ENCODE data around the gene DLGAP4. TPM values are rescaled to one million over a fixed set of nuclear protein-coding genes. Genes with fewer than 3 reads are reported as not detected.
A peak's percentile ranks its signal among the peaks of the same experiment; 100 is the strongest.

Gene DLGAP4
- total and polyA plus RNA-seq, 9 of the 15 experiments (the other 6 are each of a cell fraction or from before 2014, with no cell fraction given) = 0.31 to 34.1 (median 4.5) TPM

DNA sequence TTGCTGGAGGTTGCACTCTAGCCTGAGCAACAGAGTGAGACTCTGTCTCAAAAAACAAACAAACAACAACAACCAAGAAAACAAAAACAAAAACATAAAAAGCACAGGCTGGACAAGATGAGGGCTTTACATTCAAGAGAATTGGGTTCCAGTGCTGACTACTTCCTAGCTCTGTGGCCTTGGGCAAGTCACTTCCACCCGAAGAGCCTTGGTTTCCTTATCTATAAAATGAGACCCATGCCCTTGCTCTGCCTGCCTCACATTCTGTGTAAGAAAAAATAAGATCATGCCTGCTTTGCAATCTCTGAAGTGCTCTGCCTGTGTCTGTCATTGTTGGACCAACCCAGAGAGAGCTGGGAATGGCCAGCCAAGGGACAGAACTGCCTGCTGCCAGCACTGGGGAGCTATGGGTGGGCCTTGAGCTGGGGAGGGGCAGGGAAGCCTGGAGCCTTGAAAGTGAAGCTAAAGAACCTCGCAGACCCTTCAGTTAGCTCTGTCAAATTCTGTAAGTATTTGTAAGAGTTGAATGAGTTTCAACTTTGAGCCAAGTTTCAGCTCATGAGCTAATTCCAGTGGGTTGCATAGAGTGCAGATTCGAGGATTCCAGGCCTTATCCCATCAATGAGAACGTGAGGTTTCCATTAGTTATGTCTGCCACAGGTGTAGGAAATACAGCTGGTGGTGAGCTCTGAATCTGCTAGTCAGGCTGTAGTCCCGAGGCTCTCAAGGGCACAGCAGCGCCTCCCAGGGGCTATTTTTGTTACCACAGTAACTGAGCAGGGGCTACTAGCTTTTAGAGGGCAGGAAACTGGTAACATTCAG lies 93.2 kb downstream of the DLGAP4 start (continued):
- TF ChIP-seq, protein P1, sequence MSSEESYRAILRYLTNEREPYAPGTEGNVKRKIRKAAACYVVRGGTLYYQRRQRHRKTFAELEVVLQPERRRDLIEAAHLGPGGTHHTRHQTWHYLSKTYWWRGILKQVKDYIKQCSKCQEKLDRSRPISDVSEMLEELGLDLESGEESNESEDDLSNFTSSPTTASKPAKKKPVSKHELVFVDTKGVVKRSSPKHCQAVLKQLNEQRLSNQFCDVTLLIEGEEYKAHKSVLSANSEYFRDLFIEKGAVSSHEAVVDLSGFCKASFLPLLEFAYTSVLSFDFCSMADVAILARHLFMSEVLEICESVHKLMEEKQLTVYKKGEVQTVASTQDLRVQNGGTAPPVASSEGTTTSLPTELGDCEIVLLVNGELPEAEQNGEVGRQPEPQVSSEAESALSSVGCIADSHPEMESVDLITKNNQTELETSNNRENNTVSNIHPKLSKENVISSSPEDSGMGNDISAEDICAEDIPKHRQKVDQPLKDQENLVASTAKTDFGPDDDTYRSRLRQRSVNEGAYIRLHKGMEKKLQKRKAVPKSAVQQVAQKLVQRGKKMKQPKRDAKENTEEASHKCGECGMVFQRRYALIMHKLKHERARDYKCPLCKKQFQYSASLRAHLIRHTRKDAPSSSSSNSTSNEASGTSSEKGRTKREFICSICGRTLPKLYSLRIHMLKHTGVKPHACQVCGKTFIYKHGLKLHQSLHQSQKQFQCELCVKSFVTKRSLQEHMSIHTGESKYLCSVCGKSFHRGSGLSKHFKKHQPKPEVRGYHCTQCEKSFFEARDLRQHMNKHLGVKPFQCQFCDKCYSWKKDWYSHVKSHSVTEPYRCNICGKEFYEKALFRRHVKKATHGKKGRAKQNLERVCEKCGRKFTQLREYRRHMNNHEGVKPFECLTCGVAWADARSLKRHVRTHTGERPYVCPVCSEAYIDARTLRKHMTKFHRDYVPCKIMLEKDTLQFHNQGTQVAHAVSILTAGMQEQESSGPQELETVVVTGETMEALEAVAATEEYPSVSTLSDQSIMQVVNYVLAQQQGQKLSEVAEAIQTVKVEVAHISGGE (CRISPR knock-in tag; IDR thresholded peaks at IDR 0.05) = no peak
- TF ChIP-seq RAD21 (CRISPR knock-in tag; conservative IDR thresholded peaks at IDR 0.05 in 1 of 2, IDR thresholded peaks at IDR 0.05 in 1 of 2) (peak; percentile 8 to 76; a peak in 2 of 4 replicates), ZFX (CRISPR knock-in tag; IDR thresholded peaks at IDR 0.05) (no peak), DNMT1 (IDR thresholded peaks at IDR 0.05) (no peak), ZNF143 (CRISPR knock-in tag; IDR thresholded peaks at IDR 0.05) (no peak), NR2C2 (CRISPR knock-in tag; IDR thresholded peaks at IDR 0.05) (no peak), NR2C2 (tag; IDR thresholded peaks at IDR 0.05) (no peak), DDX20 (tag; IDR thresholded peaks at IDR 0.05; ENCODE audit: low read depth) (no peak)
- TF ChIP-seq, protein P2, sequence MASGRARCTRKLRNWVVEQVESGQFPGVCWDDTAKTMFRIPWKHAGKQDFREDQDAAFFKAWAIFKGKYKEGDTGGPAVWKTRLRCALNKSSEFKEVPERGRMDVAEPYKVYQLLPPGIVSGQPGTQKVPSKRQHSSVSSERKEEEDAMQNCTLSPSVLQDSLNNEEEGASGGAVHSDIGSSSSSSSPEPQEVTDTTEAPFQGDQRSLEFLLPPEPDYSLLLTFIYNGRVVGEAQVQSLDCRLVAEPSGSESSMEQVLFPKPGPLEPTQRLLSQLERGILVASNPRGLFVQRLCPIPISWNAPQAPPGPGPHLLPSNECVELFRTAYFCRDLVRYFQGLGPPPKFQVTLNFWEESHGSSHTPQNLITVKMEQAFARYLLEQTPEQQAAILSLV (tag; IDR thresholded peaks at IDR 0.05) = no peak
- TF ChIP-seq, protein P3, sequence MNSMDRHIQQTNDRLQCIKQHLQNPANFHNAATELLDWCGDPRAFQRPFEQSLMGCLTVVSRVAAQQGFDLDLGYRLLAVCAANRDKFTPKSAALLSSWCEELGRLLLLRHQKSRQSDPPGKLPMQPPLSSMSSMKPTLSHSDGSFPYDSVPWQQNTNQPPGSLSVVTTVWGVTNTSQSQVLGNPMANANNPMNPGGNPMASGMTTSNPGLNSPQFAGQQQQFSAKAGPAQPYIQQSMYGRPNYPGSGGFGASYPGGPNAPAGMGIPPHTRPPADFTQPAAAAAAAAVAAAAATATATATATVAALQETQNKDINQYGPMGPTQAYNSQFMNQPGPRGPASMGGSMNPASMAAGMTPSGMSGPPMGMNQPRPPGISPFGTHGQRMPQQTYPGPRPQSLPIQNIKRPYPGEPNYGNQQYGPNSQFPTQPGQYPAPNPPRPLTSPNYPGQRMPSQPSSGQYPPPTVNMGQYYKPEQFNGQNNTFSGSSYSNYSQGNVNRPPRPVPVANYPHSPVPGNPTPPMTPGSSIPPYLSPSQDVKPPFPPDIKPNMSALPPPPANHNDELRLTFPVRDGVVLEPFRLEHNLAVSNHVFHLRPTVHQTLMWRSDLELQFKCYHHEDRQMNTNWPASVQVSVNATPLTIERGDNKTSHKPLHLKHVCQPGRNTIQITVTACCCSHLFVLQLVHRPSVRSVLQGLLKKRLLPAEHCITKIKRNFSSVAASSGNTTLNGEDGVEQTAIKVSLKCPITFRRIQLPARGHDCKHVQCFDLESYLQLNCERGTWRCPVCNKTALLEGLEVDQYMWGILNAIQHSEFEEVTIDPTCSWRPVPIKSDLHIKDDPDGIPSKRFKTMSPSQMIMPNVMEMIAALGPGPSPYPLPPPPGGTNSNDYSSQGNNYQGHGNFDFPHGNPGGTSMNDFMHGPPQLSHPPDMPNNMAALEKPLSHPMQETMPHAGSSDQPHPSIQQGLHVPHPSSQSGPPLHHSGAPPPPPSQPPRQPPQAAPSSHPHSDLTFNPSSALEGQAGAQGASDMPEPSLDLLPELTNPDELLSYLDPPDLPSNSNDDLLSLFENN (IDR thresholded peaks at IDR 0.05; ENCODE audit: low read depth in 2 of 2, low read length in 2 of 2) = peak in 1 of 2 experiments; percentile 90; a peak in 2 of 4 replicates

Data from K562 (cell line).